CD4-positive, alpha-beta T cell treated with Interferon gamma for 1 hour (primary cell): Measurements from ENCODE around the gene OLR1.

ENCODE experiments used
- DNase-seq: peaks from one replicate; pipeline ENCODE4 v3.0.0-alpha.2; 2020

Gene OLR1

GRCh38 chr12:10151621-10152020, 20.3 kb downstream of the OLR1 start:
- DNase-seq: no peak

GRCh38 chr12:10147714-10148403, 24.1 kb downstream of the OLR1 start:
- DNase-seq: no peak

GRCh38 chr12:10142976-10143589, 28.8 kb downstream of the OLR1 start:
- DNase-seq: no peak

- DNase-seq: peak; percentile 46
These were observed 31.9 kb downstream of the OLR1 start for GRCh38 chr12:10140001-10140400.

GRCh38 chr12:10136637-10137205, 35.2 kb downstream of the OLR1 start:
- DNase-seq: no peak

GRCh38 chr12:10135126-10135525, 36.8 kb downstream of the OLR1 start:
- DNase-seq: no peak

- DNase-seq: no peak
These were observed 39.0 kb downstream of the OLR1 start for GRCh38 chr12:10132850-10133370.

GRCh38 chr12:10131111-10131690, 40.7 kb downstream of the OLR1 start:
- no peak for DNase-seq

GRCh38 chr12:10130042-10130441, 41.9 kb downstream of the OLR1 start, which contains the start of gene CLEC7A:
CLEC7A (minus strand) TSS chr12:10130199; CDS start chr12:10130082, 117 bp downstream.
- DNase-seq: no peak

- DNase-seq: peak; percentile 34
These were observed 43.2 kb downstream of the OLR1 start for GRCh38 chr12:10128687-10129086.

GRCh38 chr12:10126413-10126812, 45.5 kb downstream of the OLR1 start:
- no peak for DNase-seq

- no peak for DNase-seq
These were observed 49.2 kb downstream of the OLR1 start for GRCh38 chr12:10122689-10123088.

- DNase-seq: no peak
These were observed 50.7 kb downstream of the OLR1 start for GRCh38 chr12:10121278-10121677.

- no peak for DNase-seq
These were observed 52.9 kb downstream of the OLR1 start for GRCh38 chr12:10119066-10119465.

- DNase-seq: no peak
These were observed 56.0 kb downstream of the OLR1 start for GRCh38 chr12:10115890-10116289.

- DNase-seq: no peak
These were observed 56.6 kb downstream of the OLR1 start for GRCh38 chr12:10115311-10115710.

GRCh38 chr12:10113920-10114319, 58.0 kb downstream of the OLR1 start:
- no peak for DNase-seq

GRCh38 chr12:10113075-10113474, 58.9 kb downstream of the OLR1 start:
- DNase-seq: no peak

- no peak for DNase-seq
These were observed 60.5 kb downstream of the OLR1 start for GRCh38 chr12:10111451-10111850.

- no peak for DNase-seq
These were observed 61.6 kb downstream of the OLR1 start for GRCh38 chr12:10110256-10110844.
